Ovary (tissue), 3 donors: ENCODE data around the gene COL9A3.
A peak's percentile ranks its signal among the peaks of the same experiment; 100 is the strongest.

Experiments
- EP300 ChIP-seq: sonication (generic); formaldehyde crosslinking; IDR thresholded peaks from one replicate; pipeline ENCODE4 v1.6.1; 2017; ENCODE audit warnings: antibody characterized with exemption
- POLR2A ChIP-seq: fragments of 450-650 bp; IDR thresholded peaks from one replicate; pipeline ENCODE4 v1.6.1; 2017; ENCODE audit warnings: antibody characterized with exemption, mild to moderate bottlenecking, moderate library complexity
- TF ChIP-seq, protein P1 (sequence below), 3 donors: fragments of 450-650 bp in 2 of 3; fragments of 200-600 bp in 1 of 3; IDR thresholded peaks; one replicate each; pipeline versions ENCODE4 v1.5.1 to v1.8.0; 2016 to 2022; ENCODE audit warnings: antibody characterized with exemption in 3 of 3, mild to moderate bottlenecking in 1 of 3
- donor health status: DM: no; HTN: no; CAD: no.

DNA sequence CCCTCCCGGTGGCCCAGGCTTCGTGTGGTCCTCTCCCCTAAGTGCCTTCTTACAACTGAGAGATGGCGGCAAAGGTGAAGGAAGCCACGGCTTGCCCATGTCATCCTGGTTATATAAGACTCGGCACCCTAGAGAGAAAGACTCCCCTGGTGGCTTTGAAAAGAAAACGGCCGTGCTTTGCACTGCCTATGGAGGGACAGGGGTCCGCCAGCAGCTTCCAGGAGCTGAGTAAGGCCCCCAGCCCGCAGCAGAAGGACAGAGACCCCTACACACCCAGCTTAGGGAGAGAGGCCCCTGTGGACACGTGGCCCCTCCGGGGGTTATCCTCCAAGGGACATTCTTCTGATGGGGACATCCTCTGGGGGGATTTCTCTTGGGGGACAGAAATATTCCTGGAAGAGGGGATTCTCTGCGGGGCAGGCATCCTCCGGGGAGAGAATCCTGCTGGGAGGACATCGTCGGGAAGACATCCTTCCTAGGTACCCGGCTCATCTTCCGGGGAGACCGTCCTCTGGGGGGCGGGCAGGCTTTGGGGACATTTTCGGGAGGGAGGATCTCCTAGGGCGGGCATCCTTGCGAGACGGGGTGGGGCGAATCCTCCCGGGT lies 12.7 kb upstream of the COL9A3 start:
- TF ChIP-seq, protein P1, sequence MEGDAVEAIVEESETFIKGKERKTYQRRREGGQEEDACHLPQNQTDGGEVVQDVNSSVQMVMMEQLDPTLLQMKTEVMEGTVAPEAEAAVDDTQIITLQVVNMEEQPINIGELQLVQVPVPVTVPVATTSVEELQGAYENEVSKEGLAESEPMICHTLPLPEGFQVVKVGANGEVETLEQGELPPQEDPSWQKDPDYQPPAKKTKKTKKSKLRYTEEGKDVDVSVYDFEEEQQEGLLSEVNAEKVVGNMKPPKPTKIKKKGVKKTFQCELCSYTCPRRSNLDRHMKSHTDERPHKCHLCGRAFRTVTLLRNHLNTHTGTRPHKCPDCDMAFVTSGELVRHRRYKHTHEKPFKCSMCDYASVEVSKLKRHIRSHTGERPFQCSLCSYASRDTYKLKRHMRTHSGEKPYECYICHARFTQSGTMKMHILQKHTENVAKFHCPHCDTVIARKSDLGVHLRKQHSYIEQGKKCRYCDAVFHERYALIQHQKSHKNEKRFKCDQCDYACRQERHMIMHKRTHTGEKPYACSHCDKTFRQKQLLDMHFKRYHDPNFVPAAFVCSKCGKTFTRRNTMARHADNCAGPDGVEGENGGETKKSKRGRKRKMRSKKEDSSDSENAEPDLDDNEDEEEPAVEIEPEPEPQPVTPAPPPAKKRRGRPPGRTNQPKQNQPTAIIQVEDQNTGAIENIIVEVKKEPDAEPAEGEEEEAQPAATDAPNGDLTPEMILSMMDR (IDR thresholded peaks at IDR 0.05): peak in 2 of 3 donors; percentile 13 to 17
- TF ChIP-seq POLR2A: no peak
- TF ChIP-seq EP300: no peak
